HL-60 (cell line): Measurements from ENCODE around the gene NFIC.

ENCODE experiments used
- POLR2AphosphoS5 ChIP-seq: IDR thresholded peaks from 2 replicates; pipeline ENCODE4 v1.6.1; 2012; ENCODE audit warnings: low read depth
- TF ChIP-seq, protein P1 (sequence below): IDR thresholded peaks from 2 replicates; pipeline ENCODE4 v1.6.1; 2012; ENCODE audit warnings: low read depth; ENCODE audit not compliant: insufficient replicate concordance
- TF ChIP-seq, protein P2 (sequence below): IDR thresholded peaks from one replicate; pipeline ENCODE4 v1.5.1; 2011; ENCODE audit warnings: low read length, control low read depth, inconsistent platforms; ENCODE audit not compliant: insufficient read depth

GRCh38 chr19:3344608-3345598 lies 21.5 kb upstream of the NFIC start:
- TF ChIP-seq, protein P1, sequence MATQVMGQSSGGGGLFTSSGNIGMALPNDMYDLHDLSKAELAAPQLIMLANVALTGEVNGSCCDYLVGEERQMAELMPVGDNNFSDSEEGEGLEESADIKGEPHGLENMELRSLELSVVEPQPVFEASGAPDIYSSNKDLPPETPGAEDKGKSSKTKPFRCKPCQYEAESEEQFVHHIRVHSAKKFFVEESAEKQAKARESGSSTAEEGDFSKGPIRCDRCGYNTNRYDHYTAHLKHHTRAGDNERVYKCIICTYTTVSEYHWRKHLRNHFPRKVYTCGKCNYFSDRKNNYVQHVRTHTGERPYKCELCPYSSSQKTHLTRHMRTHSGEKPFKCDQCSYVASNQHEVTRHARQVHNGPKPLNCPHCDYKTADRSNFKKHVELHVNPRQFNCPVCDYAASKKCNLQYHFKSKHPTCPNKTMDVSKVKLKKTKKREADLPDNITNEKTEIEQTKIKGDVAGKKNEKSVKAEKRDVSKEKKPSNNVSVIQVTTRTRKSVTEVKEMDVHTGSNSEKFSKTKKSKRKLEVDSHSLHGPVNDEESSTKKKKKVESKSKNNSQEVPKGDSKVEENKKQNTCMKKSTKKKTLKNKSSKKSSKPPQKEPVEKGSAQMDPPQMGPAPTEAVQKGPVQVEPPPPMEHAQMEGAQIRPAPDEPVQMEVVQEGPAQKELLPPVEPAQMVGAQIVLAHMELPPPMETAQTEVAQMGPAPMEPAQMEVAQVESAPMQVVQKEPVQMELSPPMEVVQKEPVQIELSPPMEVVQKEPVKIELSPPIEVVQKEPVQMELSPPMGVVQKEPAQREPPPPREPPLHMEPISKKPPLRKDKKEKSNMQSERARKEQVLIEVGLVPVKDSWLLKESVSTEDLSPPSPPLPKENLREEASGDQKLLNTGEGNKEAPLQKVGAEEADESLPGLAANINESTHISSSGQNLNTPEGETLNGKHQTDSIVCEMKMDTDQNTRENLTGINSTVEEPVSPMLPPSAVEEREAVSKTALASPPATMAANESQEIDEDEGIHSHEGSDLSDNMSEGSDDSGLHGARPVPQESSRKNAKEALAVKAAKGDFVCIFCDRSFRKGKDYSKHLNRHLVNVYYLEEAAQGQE: no peak
- no peak for TF ChIP-seq POLR2AphosphoS5
- TF ChIP-seq, protein P2, sequence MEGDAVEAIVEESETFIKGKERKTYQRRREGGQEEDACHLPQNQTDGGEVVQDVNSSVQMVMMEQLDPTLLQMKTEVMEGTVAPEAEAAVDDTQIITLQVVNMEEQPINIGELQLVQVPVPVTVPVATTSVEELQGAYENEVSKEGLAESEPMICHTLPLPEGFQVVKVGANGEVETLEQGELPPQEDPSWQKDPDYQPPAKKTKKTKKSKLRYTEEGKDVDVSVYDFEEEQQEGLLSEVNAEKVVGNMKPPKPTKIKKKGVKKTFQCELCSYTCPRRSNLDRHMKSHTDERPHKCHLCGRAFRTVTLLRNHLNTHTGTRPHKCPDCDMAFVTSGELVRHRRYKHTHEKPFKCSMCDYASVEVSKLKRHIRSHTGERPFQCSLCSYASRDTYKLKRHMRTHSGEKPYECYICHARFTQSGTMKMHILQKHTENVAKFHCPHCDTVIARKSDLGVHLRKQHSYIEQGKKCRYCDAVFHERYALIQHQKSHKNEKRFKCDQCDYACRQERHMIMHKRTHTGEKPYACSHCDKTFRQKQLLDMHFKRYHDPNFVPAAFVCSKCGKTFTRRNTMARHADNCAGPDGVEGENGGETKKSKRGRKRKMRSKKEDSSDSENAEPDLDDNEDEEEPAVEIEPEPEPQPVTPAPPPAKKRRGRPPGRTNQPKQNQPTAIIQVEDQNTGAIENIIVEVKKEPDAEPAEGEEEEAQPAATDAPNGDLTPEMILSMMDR: no peak
